Spinal cord (tissue), 10 donors: Measurements from ENCODE around the gene EFNA5. TPM values are rescaled to one million over a fixed set of nuclear protein-coding genes. Genes with fewer than 3 reads are reported as not detected.

Experiments
- DNase-seq, 6 donors: peaks; one replicate each; pipeline versions ENCODE4 v3.0.0 to v3.0.0-alpha.2; 2013 to 2015; ENCODE audit warnings: low spot score in 6 of 6, low read depth in 4 of 6
- H3K27ac ChIP-seq: one replicate; pipeline ENCODE4 v1.5.1; 2013; ENCODE audit warnings: low read depth, low read length, control low read depth
- H3K27me3 ChIP-seq: one replicate; pipeline ENCODE4 v1.6.1; 2013; ENCODE audit warnings: low read length; ENCODE audit not compliant: control insufficient read depth, insufficient read depth
- H3K36me3 ChIP-seq: one replicate; pipeline ENCODE4 v1.6.1; 2013; ENCODE audit warnings: low read length; ENCODE audit not compliant: control insufficient read depth, insufficient read depth
- H3K4me1 ChIP-seq: one replicate; pipeline ENCODE4 v1.6.1; 2013; ENCODE audit warnings: low read length; ENCODE audit not compliant: control insufficient read depth, insufficient read depth
- H3K4me3 ChIP-seq: one replicate; pipeline ENCODE4 v1.5.1; 2013; ENCODE audit warnings: low read depth, low read length, control low read depth
- H3K9me3 ChIP-seq: one replicate; pipeline ENCODE4 v1.6.1; 2013; ENCODE audit warnings: low read length; ENCODE audit not compliant: control insufficient read depth, insufficient read depth
- WGBS: methylation state at CpG from one replicate; pipeline ENCODE4 v1.1.5; 2013; ENCODE audit warnings: missing lambda C conversion rate; ENCODE audit not compliant: insufficient coverage; 5-methylcytosine and 5-hydroxymethylcytosine counted together
- polyA plus RNA-seq, 2 donors: library from polyadenylated mRNA; unstranded; fragments of 120-200 nt; gene quantifications; one replicate each; pipeline ENCODE4 v1.2.1, GENCODE V29; 2013; ENCODE audit not compliant: insufficient read length in 2 of 2
- total RNA-seq, 2 donors: library from RNA; depleted of rRNA in 1 of 2; stranded (reverse); fragments of 120-200 nt in 1 of 2; fragments of >200 nt in 1 of 2; gene quantifications; one replicate each; pipeline versions ENCODE4 v1.2.3 to v1.2.4, GENCODE V29; 2013 to 2014
- donor health status: healthy.

The EFNA5 gene
- total and polyA plus RNA-seq, 4 donors, result 11.7 to 17.7 (median 17.1) TPM

GRCh38 chr5:107533910-107534876 is 136.5 kb downstream of the EFNA5 start:
- Histone ChIP-seq H3K4me1 (no peaks in the 10 kb centered on the region), H3K36me3 (no peaks in the 10 kb centered on the region)

GRCh38 chr5:107532916-107533315 is 137.8 kb downstream of the EFNA5 start:
- Histone ChIP-seq H3K4me3 (no peak overlapping the region), H3K27me3 (no peaks in the 10 kb centered on the region), H3K9me3 (no peaks in the 10 kb centered on the region), H3K4me1 (no peaks in the 10 kb centered on the region), H3K27ac (no peak overlapping the region), H3K36me3 (no peaks in the 10 kb centered on the region)
- no CpG with 5 or more reads among the region's 7 CpGs for WGBS
- DNase-seq, result peak in 1 of 6 donors; percentile 65

More at GRCh38 chr5:107533910-107534876, 136.5 kb downstream of the EFNA5 start:
- WGBS, result no CpG with 5 or more reads among the region's 2 CpGs
- no peak overlapping the region for H3K4me3 ChIP-seq
- peak in 1 of 6 donors; percentile 79 for DNase-seq
- H3K27ac ChIP-seq, result no peak overlapping the region
- no peaks in the 10 kb centered on the region for H3K9me3 ChIP-seq
- H3K27me3 ChIP-seq, result no peaks in the 10 kb centered on the region

DNA sequence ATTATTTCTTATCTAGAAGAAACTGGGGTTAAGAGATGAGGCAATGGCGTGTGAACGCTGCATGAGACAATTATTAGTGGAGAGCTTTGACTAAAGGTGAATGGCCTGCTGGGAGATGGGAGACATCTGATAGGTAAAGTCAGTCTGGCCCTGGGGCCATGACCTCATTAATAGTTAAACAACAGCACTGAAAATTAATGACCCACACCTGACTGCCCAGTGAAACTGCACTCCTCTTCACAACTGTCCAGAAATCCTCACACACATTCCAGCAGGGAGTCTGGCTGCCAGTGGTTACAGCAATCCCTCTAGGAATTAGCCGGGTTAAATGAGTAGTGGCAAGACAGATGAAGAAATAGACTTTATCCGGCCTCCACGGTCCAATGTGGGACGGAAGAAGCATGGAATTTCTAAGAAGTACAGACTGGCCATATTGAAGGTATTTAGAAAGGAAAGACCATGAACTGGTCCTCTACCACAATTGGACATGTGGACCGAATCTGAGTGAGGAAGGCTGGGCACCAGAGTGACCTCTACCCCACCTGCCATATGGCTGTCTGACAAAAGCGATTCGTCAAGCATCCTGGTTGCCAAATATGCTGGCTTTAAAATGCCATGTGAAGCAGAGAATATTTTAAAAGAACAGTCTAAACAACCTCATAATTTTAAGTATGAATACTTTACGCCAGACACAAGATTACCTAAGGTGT is 138.4 kb downstream of the EFNA5 start:
- H3K4me1 ChIP-seq, result no peaks in the 10 kb centered on the region
- no peak overlapping the region for H3K27ac ChIP-seq
- DNase-seq, result no peak
- H3K4me3 ChIP-seq, result no peak overlapping the region
- no peaks in the 10 kb centered on the region for H3K36me3 ChIP-seq
- H3K27me3 ChIP-seq, result no peaks in the 10 kb centered on the region
- H3K9me3 ChIP-seq, result no peaks in the 10 kb centered on the region
- WGBS, result 84% methylated on average over 4 of the region's 10 CpGs

DNA sequence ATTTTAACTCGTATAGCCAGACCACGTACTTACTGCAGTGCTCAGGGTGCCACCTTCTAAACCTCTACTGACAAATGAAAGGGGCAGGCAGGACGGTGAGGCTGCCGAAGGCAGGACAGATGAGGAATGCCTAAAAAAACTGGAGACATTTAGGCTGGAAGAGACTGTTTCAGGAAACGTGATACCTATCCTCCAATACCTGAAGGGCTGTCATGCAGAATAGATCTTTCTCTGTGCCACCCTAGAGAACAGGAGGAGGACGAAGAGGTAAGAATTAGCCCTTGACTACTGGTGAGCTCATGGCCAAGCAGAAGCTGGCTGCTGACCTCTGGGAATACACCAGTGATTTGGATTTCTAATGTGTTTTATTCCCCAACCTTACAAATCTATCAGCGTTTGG is 139.4 kb downstream of the EFNA5 start:
- Histone ChIP-seq H3K36me3 (no peaks in the 10 kb centered on the region), H3K9me3 (no peaks in the 10 kb centered on the region), H3K4me1 (no peaks in the 10 kb centered on the region), H3K27me3 (no peaks in the 10 kb centered on the region), H3K27ac (no peak overlapping the region), H3K4me3 (no peak overlapping the region)
- no peak for DNase-seq
- WGBS, result 71% methylated on average over 1 of the region's 7 CpGs

DNA sequence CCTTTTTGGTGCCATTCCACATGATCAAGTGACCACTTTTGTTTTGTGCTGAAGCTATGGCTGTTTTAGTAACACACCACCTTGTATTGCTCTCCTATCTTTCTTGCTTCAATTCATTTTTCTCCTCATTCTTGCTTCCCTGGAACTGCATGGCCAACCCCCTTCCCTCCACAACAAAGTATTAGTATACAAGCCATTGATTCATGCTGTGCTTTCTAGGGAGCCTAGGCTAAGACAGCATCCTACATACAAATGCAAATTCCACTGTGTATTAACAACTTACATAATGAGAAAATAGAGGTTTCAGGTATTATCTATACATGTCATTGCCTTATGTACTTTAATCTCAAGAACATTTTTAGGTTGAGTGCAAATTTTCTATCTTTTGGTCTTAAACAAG is 141.1 kb downstream of the EFNA5 start:
- H3K27me3 ChIP-seq, result no peaks in the 10 kb centered on the region
- no peaks in the 10 kb centered on the region for H3K9me3 ChIP-seq
- no peaks in the 10 kb centered on the region for H3K36me3 ChIP-seq
- no peak for DNase-seq
- H3K4me3 ChIP-seq, result no peak overlapping the region
- H3K27ac ChIP-seq, result no peak overlapping the region
- H3K4me1 ChIP-seq, result no peaks in the 10 kb centered on the region

GRCh38 chr5:107526270-107526937 is 144.3 kb downstream of the EFNA5 start:
- H3K27me3 ChIP-seq, result no peaks in the 10 kb centered on the region
- no peaks in the 10 kb centered on the region for H3K36me3 ChIP-seq
- no peak overlapping the region for H3K4me3 ChIP-seq
- no peak overlapping the region for H3K27ac ChIP-seq
- no peaks in the 10 kb centered on the region for H3K9me3 ChIP-seq
- no peaks in the 10 kb centered on the region for H3K4me1 ChIP-seq
- DNase-seq, result no peak

- Histone ChIP-seq H3K27ac (no peak overlapping the region), H3K9me3 (no peaks in the 10 kb centered on the region), H3K4me3 (no peak overlapping the region), H3K4me1 (no peaks in the 10 kb centered on the region), H3K27me3 (no peaks in the 10 kb centered on the region), H3K36me3 (no peaks in the 10 kb centered on the region)
- no peak for DNase-seq
- WGBS, result 86% methylated on average over 2 of the region's 2 CpGs
Measured at GRCh38 chr5:107524111-107524510, 146.6 kb downstream of the EFNA5 start.

DNA sequence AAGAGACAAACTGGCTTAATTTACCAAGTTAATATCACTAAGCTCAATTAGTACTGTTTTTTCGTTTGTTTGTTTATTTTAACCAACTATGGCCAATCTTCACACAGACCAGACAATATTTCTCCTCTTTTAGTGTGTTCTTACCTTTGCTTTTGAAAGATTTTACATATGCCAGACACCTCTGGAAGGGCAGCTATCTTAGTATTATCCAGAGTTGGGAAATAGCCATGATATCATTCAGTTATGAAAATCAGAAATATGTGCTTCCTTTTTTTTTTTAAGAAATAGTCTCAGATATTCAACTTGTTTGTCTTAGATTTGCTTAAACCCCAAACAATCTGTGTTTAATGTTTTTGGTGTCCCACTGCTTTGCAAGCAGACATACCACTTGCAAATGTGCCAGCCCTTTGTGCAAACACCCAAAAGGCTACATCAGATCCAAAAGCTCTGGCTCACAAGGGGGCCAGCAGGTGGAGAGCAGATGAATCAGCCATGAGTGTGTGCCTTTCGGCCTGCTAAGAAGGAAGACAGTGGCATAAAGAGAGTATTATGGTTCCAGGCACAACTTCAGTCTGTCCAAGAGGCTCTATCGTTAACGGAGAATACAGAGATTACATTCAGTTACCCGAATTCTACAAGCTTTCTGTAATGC is 147.6 kb downstream of the EFNA5 start:
- 50% methylated on average over 2 of the region's 5 CpGs for WGBS
- no peaks in the 10 kb centered on the region for H3K9me3 ChIP-seq

DNA sequence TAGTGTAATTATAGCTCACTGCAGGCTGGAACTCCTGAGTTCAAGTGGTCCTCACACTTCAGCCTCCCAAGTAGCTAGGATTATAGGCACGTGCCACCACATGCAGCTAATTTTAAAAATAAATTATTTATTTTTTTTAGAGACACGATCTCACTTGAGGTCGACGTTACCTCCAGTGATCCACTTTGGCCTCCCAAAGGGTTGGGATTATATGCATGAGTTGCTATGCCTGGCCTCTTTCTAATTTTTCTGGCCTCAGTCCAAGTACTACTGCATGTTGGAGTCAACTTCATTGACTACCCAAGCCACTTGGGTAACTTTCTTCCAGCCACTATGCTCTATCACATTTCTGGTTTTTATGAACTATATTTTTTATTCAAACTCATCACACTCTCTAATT is 148.3 kb downstream of the EFNA5 start:
- Histone ChIP-seq H3K4me3 (no peak overlapping the region), H3K36me3 (no peaks in the 10 kb centered on the region), H3K9me3 (no peaks in the 10 kb centered on the region), H3K27ac (no peak overlapping the region), H3K4me1 (no peaks in the 10 kb centered on the region), H3K27me3 (no peaks in the 10 kb centered on the region)
- no CpG with 5 or more reads among the region's 4 CpGs for WGBS
- no peak for DNase-seq

More for the DNA sequence above, 147.6 kb downstream of the EFNA5 start:
- peak in 2 of 6 donors; percentile 18 to 28 for DNase-seq
- Histone ChIP-seq H3K4me1 (no peaks in the 10 kb centered on the region), H3K4me3 (no peak overlapping the region), H3K27me3 (no peaks in the 10 kb centered on the region), H3K36me3 (no peaks in the 10 kb centered on the region), H3K27ac (no peak overlapping the region)
